Camera-type eye (tissue), 1 donor: ENCODE results near the gene KRTAP19-3. TPM values are rescaled to one million over a fixed set of nuclear protein-coding genes. Genes with fewer than 3 reads are reported as not detected.

Experiments used
- total RNA-seq: library from RNA; depleted of rRNA; stranded (reverse); fragments of >200 nt; gene quantifications from one replicate; pipeline ENCODE4 v1.2.3, GENCODE V29; 2014

KRTAP19-3 gene
- total RNA-seq = not detected

DNA sequence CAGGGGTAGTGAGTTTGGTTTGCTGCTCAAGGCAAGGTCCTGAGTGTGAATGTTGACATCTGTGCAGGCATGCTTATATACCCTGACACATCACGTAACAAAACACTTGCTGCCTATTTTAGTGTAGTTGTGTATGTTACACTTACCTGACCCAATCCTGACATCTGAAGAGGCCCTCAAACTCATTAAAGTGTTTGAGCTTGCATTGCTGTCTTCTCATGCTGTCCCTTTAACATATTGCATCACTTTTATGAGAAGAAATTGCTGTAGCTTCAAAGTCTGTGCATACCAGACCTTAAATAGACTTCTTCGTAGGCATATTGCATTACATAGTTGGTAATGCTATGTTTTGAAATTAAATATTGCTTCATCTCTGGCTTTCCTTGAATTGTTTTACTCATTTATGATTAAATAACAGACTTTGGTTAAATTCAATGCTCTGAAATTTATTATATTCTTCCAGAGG is at the start of gene KRTAP19-3:
TSS of gene KRTAP19-3 (minus strand) at position 51 of the 466 bp plus-strand sequence. CDS start 56 bp downstream, outside the sequence.

DNA sequence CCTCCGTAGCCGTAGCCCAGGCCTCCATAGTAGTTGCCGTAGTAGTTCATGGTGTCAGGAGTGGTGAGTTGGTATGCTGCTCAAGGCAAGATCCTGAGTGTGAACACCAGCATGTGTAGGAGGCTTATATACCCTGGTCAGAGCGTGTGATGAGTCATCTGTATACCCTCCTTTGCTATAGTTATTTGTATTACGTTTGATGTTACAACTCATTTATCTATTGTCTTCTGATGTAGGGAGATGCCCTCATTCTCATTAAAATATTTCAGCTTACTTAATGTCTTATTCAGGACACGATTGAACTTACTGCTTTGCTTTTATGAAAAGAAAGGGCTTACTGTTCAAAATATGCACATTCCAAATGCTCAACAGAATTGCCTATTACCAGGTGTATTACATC is 10.2 kb upstream of the KRTAP19-3 start, which contains the start of gene KRTAP19-5:
TSS of gene KRTAP19-5 (minus strand) at position 101 of the 400 bp plus-strand sequence. CDS start at position 50, 51 bp downstream.

DNA sequence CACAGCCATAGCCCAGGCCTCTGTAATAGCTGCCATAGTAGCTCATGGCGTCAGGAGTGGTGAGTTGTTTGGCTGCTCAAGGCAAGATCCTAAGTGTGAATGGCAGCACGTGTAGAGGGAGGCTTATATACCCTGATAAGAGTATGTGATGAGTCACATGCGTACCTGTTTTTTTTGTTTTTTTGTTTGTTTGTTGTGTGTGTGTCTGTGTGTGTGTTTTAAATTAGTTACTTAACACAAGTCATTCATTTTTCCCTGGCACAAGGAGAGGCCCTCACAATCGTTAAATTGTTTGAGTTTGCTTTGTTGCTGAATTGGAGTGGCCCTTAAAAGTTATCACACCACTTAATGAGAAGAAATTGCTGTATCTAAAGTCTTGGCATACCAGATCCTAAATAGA is 5.3 kb upstream of the KRTAP19-3 start, which contains the start of gene KRTAP19-4:
TSS of gene KRTAP19-4 (minus strand) at position 101 of the 400 bp plus-strand sequence. CDS start at position 46, 55 bp downstream.

DNA sequence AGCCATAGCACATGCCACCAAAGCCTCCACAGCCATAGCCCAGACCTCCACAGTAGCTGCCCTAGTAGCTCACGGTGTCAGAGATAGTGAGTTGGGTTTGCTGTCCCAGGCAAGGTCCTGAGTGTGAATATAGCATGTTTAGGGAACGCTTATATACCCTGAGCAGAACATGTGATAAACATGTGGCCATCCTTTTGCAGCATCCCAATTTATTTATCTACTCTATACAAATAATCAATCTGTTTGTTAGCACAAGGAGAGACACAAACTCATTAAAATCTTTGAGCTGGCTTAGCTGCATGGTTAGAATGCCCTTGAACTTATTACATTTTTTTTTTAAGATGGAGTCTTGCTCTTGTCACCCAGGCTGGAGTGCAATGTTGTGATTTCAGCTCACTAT is 4.5 kb downstream of the KRTAP19-3 start, which contains the start of gene KRTAP19-2:
TSS of gene KRTAP19-2 (minus strand) at position 101 of the 400 bp plus-strand sequence. CDS start at position 13, 88 bp downstream.

DNA sequence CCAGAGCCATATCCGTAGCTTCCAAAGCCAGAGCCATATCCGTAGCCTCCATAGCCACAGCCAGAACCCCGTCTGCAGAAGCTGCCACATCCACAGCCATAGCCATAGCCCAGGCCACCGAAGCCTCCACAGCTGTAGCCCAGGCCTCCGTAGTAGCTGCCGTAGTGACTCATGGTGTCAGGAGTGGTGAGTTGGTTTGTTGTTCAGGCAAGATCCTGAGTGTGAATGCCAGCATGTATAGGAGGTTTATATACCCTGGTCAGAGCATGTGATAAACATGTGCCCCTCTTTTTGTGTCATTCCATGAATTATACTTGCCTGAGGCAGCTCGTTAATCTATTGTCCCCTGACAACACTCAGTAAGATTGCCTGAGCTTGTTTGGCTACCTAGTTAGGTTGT is 11.7 kb downstream of the KRTAP19-3 start, which contains the start of gene KRTAP19-1:
TSS of gene KRTAP19-1 (minus strand) at position 223 of the 400 bp plus-strand sequence. CDS start at position 173, 50 bp downstream.

Other genes starting within 250 kb of the KRTAP19-3 start
- not detected for gene KRTAP24-1, start 209.1 kb downstream of the KRTAP19-3 start, total RNA-seq
- gene KRTAP25-1, start 202.5 kb downstream of the KRTAP19-3 start, total RNA-seq = not detected
- not detected for gene KRTAP26-1, start 171.7 kb downstream of the KRTAP19-3 start, total RNA-seq
- not detected for gene KRTAP27-1, start 154.3 kb downstream of the KRTAP19-3 start, total RNA-seq
- gene KRTAP23-1, start 143.4 kb downstream of the KRTAP19-3 start, total RNA-seq = not detected
- not detected for gene KRTAP13-2, start 119.7 kb downstream of the KRTAP19-3 start, total RNA-seq
- not detected for gene KRTAP13-1, start 96.0 kb downstream of the KRTAP19-3 start, total RNA-seq
- gene KRTAP13-3, start 66.1 kb downstream of the KRTAP19-3 start, total RNA-seq = not detected
- gene KRTAP13-4, start 61.8 kb downstream of the KRTAP19-3 start, total RNA-seq = not detected
- gene KRTAP15-1, start 51.7 kb downstream of the KRTAP19-3 start, total RNA-seq = not detected
- not detected for gene KRTAP19-1, start 11.6 kb downstream of the KRTAP19-3 start, total RNA-seq
- not detected for gene KRTAP19-2, start 4.6 kb downstream of the KRTAP19-3 start, total RNA-seq
- not detected for gene KRTAP19-4, start 5.2 kb upstream of the KRTAP19-3 start, total RNA-seq
- gene KRTAP19-5, start 10.1 kb upstream of the KRTAP19-3 start, total RNA-seq = not detected
- not detected for gene KRTAP19-6, start 49.9 kb upstream of the KRTAP19-3 start, total RNA-seq
- gene KRTAP19-7, start 69.3 kb upstream of the KRTAP19-3 start, total RNA-seq = not detected
- not detected for gene KRTAP22-2, start 98.4 kb upstream of the KRTAP19-3 start, total RNA-seq
- gene KRTAP6-3, start 100.4 kb upstream of the KRTAP19-3 start, total RNA-seq = not detected
- gene KRTAP6-2, start 106.9 kb upstream of the KRTAP19-3 start, total RNA-seq = not detected
- gene KRTAP22-1, start 109.1 kb upstream of the KRTAP19-3 start, total RNA-seq = not detected
- gene KRTAP6-1, start 121.9 kb upstream of the KRTAP19-3 start, total RNA-seq = not detected
- gene KRTAP20-1, start 124.4 kb upstream of the KRTAP19-3 start, total RNA-seq = not detected
- not detected for gene KRTAP20-4, start 128.6 kb upstream of the KRTAP19-3 start, total RNA-seq
- gene KRTAP20-2, start 143.2 kb upstream of the KRTAP19-3 start, total RNA-seq = not detected
- gene KRTAP20-3, start 150.9 kb upstream of the KRTAP19-3 start, total RNA-seq = not detected
- gene KRTAP21-3, start 226.8 kb upstream of the KRTAP19-3 start, total RNA-seq = not detected